OCI-LY7 (cell line): Measurements from ENCODE around the gene GABRG3. TPM values are rescaled to one million over a fixed set of nuclear protein-coding genes. Genes with fewer than 3 reads are reported as not detected.

Experiments
- BruUV-seq: library from RNA; stranded (reverse); fragments of 400-500 nt; replicated peaks from 2 replicates; lab custom pipeline; 2021; lab: Mats Ljungman, UMichigan
- CTCF ChIA-PET: fragments of 300-600 bp; sonication (Branson Sonifier 250); formaldehyde crosslinking; loops from one replicate; lab custom pipeline; 2022; ENCODE audit warnings: antibody characterized with exemption; ENCODE audit not compliant: unreplicated experiment; lab: Charles Lee
- POLR2A ChIA-PET: fragments of 300-600 bp; sonication (Branson Sonifier 250); formaldehyde crosslinking; loops from one replicate; lab custom pipeline; 2022; ENCODE audit warnings: antibody characterized with exemption; lab: Charles Lee
- DNase-seq: peaks from one replicate; pipeline ENCODE4 v3.0.0-alpha.2; 2015; ENCODE audit warnings: low spot score
- H2AFZ ChIP-seq: fragments of 200-600 bp; sonication (generic), shearing (Covaris generic); 2 replicates; pipeline ENCODE4 v1.6.1; 2014; ENCODE audit warnings: mild to moderate bottlenecking, antibody characterized with exemption, low read length, moderate library complexity
- H3K27ac ChIP-seq: fragments of 200-600 bp; sonication (generic); 2 replicates; pipeline ENCODE4 v1.5.1; 2014; ENCODE audit warnings: mixed run types, low read depth, mild to moderate bottlenecking, moderate library complexity, low read length, inconsistent platforms; ENCODE audit not compliant: poor library complexity, severe bottlenecking
- H3K36me3 ChIP-seq: fragments of 200-600 bp; sonication (generic); 2 replicates; pipeline ENCODE4 v1.6.1; 2014; ENCODE audit warnings: mild to moderate bottlenecking, antibody characterized with exemption, low read length, moderate library complexity, mixed read lengths; ENCODE audit not compliant: insufficient read depth
- H3K4me1 ChIP-seq: fragments of 200-600 bp; sonication (generic); 2 replicates; pipeline ENCODE4 v1.5.1; 2014; ENCODE audit warnings: mild to moderate bottlenecking, low read length; ENCODE audit not compliant: insufficient read depth, poor library complexity, severe bottlenecking
- H3K4me2 ChIP-seq: fragments of 200-600 bp; sonication (generic); 2 replicates; pipeline ENCODE4 v1.6.1; 2014; ENCODE audit warnings: mild to moderate bottlenecking, low read length
- H3K4me3 ChIP-seq: fragments of 200-600 bp; sonication (generic); 2 replicates; pipeline ENCODE4 v1.5.1; 2014; ENCODE audit warnings: mild to moderate bottlenecking, low read depth, low read length; ENCODE audit not compliant: poor library complexity, severe bottlenecking
- H3K79me2 ChIP-seq: fragments of 200-600 bp; sonication (generic); 2 replicates; pipeline ENCODE4 v1.6.1; 2016; ENCODE audit warnings: low read depth, mild to moderate bottlenecking, low read length, moderate library complexity, mixed read lengths; ENCODE audit not compliant: insufficient read depth
- H3K9me2 ChIP-seq: fragments of 200-600 bp; sonication (generic); 2 replicates; pipeline ENCODE4 v1.6.1; 2016; ENCODE audit warnings: mild to moderate bottlenecking, low read length, mixed read lengths; ENCODE audit not compliant: insufficient read depth
- H3K9me3 ChIP-seq: fragments of 200-600 bp; sonication (generic); 2 replicates; pipeline ENCODE4 v1.6.1; 2014; ENCODE audit warnings: mild to moderate bottlenecking, mixed run types, low read length, mixed read lengths
- H4K20me1 ChIP-seq: fragments of 200-600 bp; sonication (generic); 2 replicates; pipeline ENCODE4 v1.6.1; 2014; ENCODE audit warnings: mild to moderate bottlenecking, antibody characterized with exemption, low read length, moderate library complexity, mixed read lengths; ENCODE audit not compliant: insufficient read depth
- CTCF ChIP-seq: fragments of 200-600 bp; sonication (generic); conservative IDR thresholded peaks from 2 replicates; pipeline ENCODE4 v1.5.1; 2014; ENCODE audit warnings: mild to moderate bottlenecking, antibody characterized with exemption, low read length, moderate library complexity, mixed read lengths
- EZH2phosphoT487 ChIP-seq: fragments of 200-600 bp; sonication (generic); IDR thresholded peaks from 2 replicates; pipeline ENCODE4 v1.6.1; 2018; ENCODE audit warnings: low read depth, borderline replicate concordance, mild to moderate bottlenecking, mixed run types, antibody characterized with exemption, low read length, moderate library complexity, mixed read lengths
- intact Hi-C: fragments of 100-400 bp; cut with micrococcal nuclease; formaldehyde crosslinking; loops from one replicate; pipeline ENCODE4 v1.10.0; 2022; ENCODE audit not compliant: unreplicated experiment
- total RNA-seq, 2 experiments: library from RNA; depleted of rRNA in 1 of 2; stranded (reverse); fragments of >200 nt in 1 of 2; shearing (Covaris generic) in 1 of 2; gene quantifications; 2 replicates each; pipeline ENCODE4 v1.2.3, GENCODE V29; 2014 to 2022

The GABRG3 gene
- total RNA-seq, 2 experiments from 2014 or later = not detected

- Histone ChIP-seq H3K4me1 (no peaks in the 10 kb centered on the region), H4K20me1 (no peaks in the 10 kb centered on the region), H2AFZ (no peak overlapping the region), H3K4me2 (no peak overlapping the region), H3K9me2 (no peaks in the 10 kb centered on the region), H3K79me2 (no peaks in the 10 kb centered on the region), H3K9me3 (peaks cover 8% of the 10 kb centered on the region; the same call in 1 of the 2 replicates), H3K27ac (no peak overlapping the region), H3K4me3 (no peak overlapping the region), H3K36me3 (no peaks in the 10 kb centered on the region)
- ChIA-PET POLR2A (no interaction called here), CTCF (no interaction called here)
- BruUV-seq = no TSS peak
- no peak for DNase-seq
- TF ChIP-seq EZH2phosphoT487 (no peak), CTCF (no peak)
- intact Hi-C loops = loop anchor here (10.0 kb wide), 1 partner anchor 63 kb away; no protein-coding TSS in a partner anchor
Measured at GRCh38 chr15:27091270-27091940, 120.4 kb downstream of the GABRG3 start.

GRCh38 chr15:27092390-27092789 is 121.4 kb downstream of the GABRG3 start:
- no peaks in the 10 kb centered on the region for H3K4me1 ChIP-seq
- no peaks in the 10 kb centered on the region for H4K20me1 ChIP-seq
- no peaks in the 10 kb centered on the region for H3K9me2 ChIP-seq
- no peak for DNase-seq
- ChIA-PET POLR2A (no interaction called here), CTCF (no interaction called here)
- TF ChIP-seq CTCF (no peak), EZH2phosphoT487 (no peak)
- no peaks in the 10 kb centered on the region for H3K36me3 ChIP-seq
- no peak overlapping the region for H3K4me3 ChIP-seq
- H2AFZ ChIP-seq = no peak overlapping the region
- H3K4me2 ChIP-seq = no peak overlapping the region
- peaks cover 8% of the 10 kb centered on the region; the same call in 1 of the 2 replicates for H3K9me3 ChIP-seq
- BruUV-seq = no TSS peak
- intact Hi-C loops = loop anchor here (10.0 kb wide), 1 partner anchor 62 kb away; no protein-coding TSS in a partner anchor
- H3K27ac ChIP-seq = no peak overlapping the region
- no peaks in the 10 kb centered on the region for H3K79me2 ChIP-seq

GRCh38 chr15:27094235-27094634 is 123.3 kb downstream of the GABRG3 start:
- Histone ChIP-seq H3K27ac (no peak overlapping the region), H3K36me3 (no peaks in the 10 kb centered on the region), H3K79me2 (no peaks in the 10 kb centered on the region), H2AFZ (no peak overlapping the region), H3K9me3 (peaks cover 8% of the 10 kb centered on the region; the same call in 1 of the 2 replicates), H3K4me3 (no peak overlapping the region), H3K9me2 (no peaks in the 10 kb centered on the region), H4K20me1 (no peaks in the 10 kb centered on the region), H3K4me2 (no peak overlapping the region), H3K4me1 (no peaks in the 10 kb centered on the region)
- TF ChIP-seq CTCF (no peak), EZH2phosphoT487 (no peak)
- POLR2A ChIA-PET = no interaction called here
- intact Hi-C loops = loop anchor here (10.0 kb wide), 1 partner anchor 61 kb away; no protein-coding TSS in a partner anchor
- CTCF ChIA-PET = no interaction called here
- no TSS peak for BruUV-seq
- no peak for DNase-seq
